ENCODE data around the gene UBFD1.
A peak's percentile ranks its signal among the peaks of the same experiment; 100 is the strongest.
"Not testable (repeated sequence)": the region's sequence is repeated elsewhere in the genome, so short reads cannot be mapped to it uniquely, and the experiment has no call there.

Gene UBFD1

GRCh38 chr16:23570992-23571632 is 13.6 kb downstream of the UBFD1 start:
- no peak for DNase-seq

- DNase-seq: no peak
These were observed 14.4 kb downstream of the UBFD1 start for GRCh38 chr16:23571895-23572294.

GRCh38 chr16:23572394-23572793 is 14.9 kb downstream of the UBFD1 start:
- DNase-seq: no peak

GRCh38 chr16:23573817-23574216 is 16.3 kb downstream of the UBFD1 start:
- no peak for DNase-seq

- no peak for DNase-seq
These were observed 18.3 kb downstream of the UBFD1 start for GRCh38 chr16:23575834-23576233.

GRCh38 chr16:23577493-23577892 is 20.0 kb downstream of the UBFD1 start:
- DNase-seq: no peak

GRCh38 chr16:23578101-23578830 is 20.7 kb downstream of the UBFD1 start:
- no peak for DNase-seq

- DNase-seq: no peak
These were observed 21.8 kb downstream of the UBFD1 start for GRCh38 chr16:23579371-23579770.

- DNase-seq: no peak
These were observed 22.9 kb downstream of the UBFD1 start for GRCh38 chr16:23580391-23580790.

GRCh38 chr16:23581764-23582163 is 24.2 kb downstream of the UBFD1 start:
- DNase-seq: no peak

- not testable (repeated sequence) for DNase-seq
These were observed 25.7 kb downstream of the UBFD1 start for GRCh38 chr16:23583271-23583670.

GRCh38 chr16:23584186-23585076 is 26.9 kb downstream of the UBFD1 start:
- no peak for DNase-seq

- DNase-seq: no peak
These were observed 30.2 kb downstream of the UBFD1 start for GRCh38 chr16:23587726-23588125.

- DNase-seq: no peak
These were observed 32.7 kb downstream of the UBFD1 start for GRCh38 chr16:23590181-23590580.

GRCh38 chr16:23594186-23594585 is 36.7 kb downstream of the UBFD1 start:
- DNase-seq: no peak

- no peak for DNase-seq
These were observed 37.9 kb downstream of the UBFD1 start for GRCh38 chr16:23595246-23595950.

- peak; percentile 91 for DNase-seq
These were observed 38.6 kb downstream of the UBFD1 start, which contains the start of gene NDUFAB1 for GRCh38 chr16:23595951-23596720. Gene NDUFAB1, minus strand, starts transcription at chr16:23596316. Its CDS starts 26 bp downstream, at chr16:23596290.

- DNase-seq: no peak
These were observed 39.7 kb downstream of the UBFD1 start for GRCh38 chr16:23597003-23597756.

- DNase-seq: no peak
These were observed 50.2 kb downstream of the UBFD1 start for GRCh38 chr16:23607726-23608125.

- no peak for DNase-seq
These were observed 50.7 kb downstream of the UBFD1 start for GRCh38 chr16:23608194-23608593.

- no peak for DNase-seq
These were observed 52.4 kb downstream of the UBFD1 start for GRCh38 chr16:23609929-23610328.
